GM12891 (cell line): ENCODE results near the gene MSI1. TPM values are rescaled to one million over a fixed set of nuclear protein-coding genes. Genes with fewer than 3 reads are reported as not detected.

Experiments
- DNase-seq: peaks from one replicate; pipeline ENCODE4 v3.0.0; 2011; ENCODE audit warnings: low spot score; ENCODE audit not compliant: insufficient read length
- FAIRE-seq: peaks from 2 replicates; lab custom pipeline; 2011; peaks lifted over from hg19 to GRCh38; lab: Jason Lieb, UNC
- PAX5 ChIP-seq: IDR thresholded peaks from 2 replicates; pipeline ENCODE4 v1.6.1; 2011; ENCODE audit warnings: low read length, moderate library complexity, mild to moderate bottlenecking; ENCODE audit not compliant: insufficient read depth, severe bottlenecking
- POLR2A ChIP-seq: IDR thresholded peaks from 2 replicates; pipeline ENCODE4 v1.6.1; 2011; ENCODE audit warnings: low read depth, low read length, control low read depth
- POLR2AphosphoS5 ChIP-seq: IDR thresholded peaks from 2 replicates; pipeline ENCODE4 v1.6.1; 2011; ENCODE audit warnings: low read depth, low read length, control low read depth
- POU2F2 ChIP-seq: IDR thresholded peaks from 2 replicates; pipeline ENCODE4 v1.6.1; 2011; ENCODE audit warnings: low read depth, mild to moderate bottlenecking, control low read depth, low read length, moderate library complexity
- SPI1 ChIP-seq: IDR thresholded peaks from 2 replicates; pipeline ENCODE4 v1.6.1; 2011; ENCODE audit warnings: low read depth, low read length, control low read depth
- TAF1 ChIP-seq: IDR thresholded peaks from 2 replicates; pipeline ENCODE4 v1.6.1; 2011; ENCODE audit warnings: low read depth, low read length, control low read depth
- polyA plus RNA-seq: library from polyadenylated mRNA; unstranded; fragments of >200 nt; gene quantifications from one replicate; pipeline ENCODE4 v1.2.1, GENCODE V29; 2012; ENCODE audit warnings: low read depth, missing spikeins, inconsistent platforms; ENCODE audit not compliant: missing spikeins

MSI1 gene
- not detected for polyA plus RNA-seq

DNA sequence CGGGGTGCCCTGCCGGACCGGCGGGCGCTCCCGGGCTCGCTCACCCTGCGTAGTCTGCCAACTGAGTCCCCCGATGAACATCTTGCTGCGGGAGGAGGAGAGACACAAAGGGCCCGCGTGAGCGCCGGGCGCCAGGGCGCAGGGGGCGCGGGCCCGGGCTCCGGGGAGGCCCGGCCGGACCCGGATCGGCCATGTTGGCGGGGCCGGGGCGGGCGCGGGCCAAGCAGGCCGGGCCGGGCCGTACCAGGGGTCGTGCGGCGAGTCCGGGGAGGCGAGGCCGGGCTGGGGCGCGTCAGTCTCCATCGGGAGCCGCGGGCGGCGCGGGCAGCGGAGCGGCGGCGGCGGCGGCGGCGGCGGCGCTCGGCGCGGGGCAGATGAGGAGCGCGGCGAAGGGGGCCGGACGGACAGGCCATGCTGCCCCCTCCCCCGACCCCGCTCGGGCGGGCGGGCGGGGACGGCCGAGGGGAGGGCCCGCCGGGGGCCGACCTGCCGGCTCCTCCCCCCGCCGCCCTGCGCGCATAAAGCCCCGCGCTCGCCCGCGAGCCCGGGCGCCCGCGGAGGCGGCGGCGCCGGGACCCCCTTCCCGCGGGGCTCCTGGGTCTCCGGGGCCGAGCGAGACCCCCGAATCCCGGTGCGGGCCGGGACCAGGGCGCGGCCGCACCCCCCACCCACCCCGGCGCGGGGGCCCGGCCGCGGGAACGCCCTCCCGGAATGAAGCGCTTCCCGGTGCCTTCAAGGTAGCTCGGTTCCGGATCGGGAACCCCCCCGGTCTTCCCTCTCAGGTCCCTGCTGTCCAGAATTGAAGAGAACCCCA, at the start of gene MSI1:
MSI1 (minus strand) TSS at position 376 of the 814 bp plus-strand sequence; CDS start at position 303, 73 bp downstream.
- DNase-seq: no peak
- TF ChIP-seq PAX5 (no peak), POLR2A (no peak), POU2F2 (no peak), SPI1 (no peak), POLR2AphosphoS5 (no peak), TAF1 (no peak)

DNA sequence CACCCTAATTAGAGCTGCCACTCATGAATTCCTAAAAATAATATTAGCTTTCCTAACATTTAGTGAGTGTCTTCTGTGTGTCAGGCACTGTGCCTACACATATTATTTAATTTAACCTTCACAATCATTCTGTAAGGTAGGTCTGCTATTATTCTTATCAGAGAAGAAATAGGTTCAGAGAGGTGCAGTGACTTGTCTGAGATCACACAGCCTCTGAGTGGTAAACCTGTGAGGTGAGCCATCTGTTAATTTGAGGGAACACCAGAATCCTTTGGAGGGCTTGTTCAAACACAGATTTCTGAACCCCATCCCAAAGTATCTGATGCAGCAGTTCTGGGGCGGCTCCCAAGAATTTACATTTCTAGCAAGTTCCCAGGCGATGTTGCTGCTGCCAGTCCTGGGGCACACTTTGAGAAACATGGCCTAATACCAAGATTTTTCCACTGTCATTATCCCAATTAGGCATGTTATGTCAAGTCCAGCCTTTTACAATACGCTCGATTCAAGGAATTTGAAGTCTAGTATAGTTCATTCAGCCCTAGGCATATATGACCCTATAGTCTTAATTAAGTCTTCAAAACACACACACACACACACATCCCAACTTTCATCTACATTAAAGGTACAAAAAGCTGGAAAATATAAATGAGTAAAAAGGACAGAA, 49.1 kb upstream of the MSI1 start:
- DNase-seq: no peak
- TF ChIP-seq TAF1 (no peak), PAX5 (no peak), SPI1 (no peak), POLR2A (no peak), POU2F2 (no peak), POLR2AphosphoS5 (no peak)
- FAIRE-seq: no peak

More for the DNA sequence above, at the start of gene MSI1:
- no peak for FAIRE-seq

DNA sequence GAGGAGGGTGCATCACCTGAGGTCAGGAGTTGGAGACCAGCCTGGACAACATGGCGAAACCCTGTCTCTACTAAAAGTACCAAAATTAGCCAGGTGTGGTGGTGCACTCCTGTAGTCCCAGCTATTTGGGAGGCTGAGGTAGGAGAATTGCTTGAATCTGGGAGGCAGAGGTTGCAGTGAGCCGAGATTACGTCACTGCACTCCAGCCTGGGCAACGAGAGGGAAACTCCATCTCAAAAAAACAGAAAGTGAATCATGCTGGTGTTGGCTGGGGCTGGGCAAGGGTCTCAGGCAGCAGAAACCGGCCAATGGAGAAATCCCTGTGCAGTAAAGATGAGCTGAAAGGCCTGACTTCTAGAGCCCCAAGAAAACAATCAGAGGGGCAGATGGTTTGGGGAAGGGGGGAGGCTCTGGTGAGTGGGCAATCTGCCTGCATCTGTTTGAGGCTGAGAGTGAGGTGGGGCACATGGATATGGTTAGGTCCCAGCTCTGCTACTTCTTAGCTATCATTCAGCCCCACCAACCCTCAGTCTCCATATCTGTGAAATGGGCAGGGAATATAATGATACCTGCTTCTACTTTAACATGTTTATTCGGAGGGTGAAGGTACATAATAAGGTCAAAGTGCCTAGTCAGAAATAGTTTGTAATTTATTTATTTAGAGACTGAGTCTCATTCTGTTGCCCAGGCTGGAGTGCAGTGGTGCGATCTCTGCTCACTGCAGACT, 47.7 kb upstream of the MSI1 start:
- no peak for DNase-seq
- TF ChIP-seq POLR2A (no peak), SPI1 (no peak), PAX5 (no peak), POLR2AphosphoS5 (no peak), TAF1 (no peak), POU2F2 (no peak)
- no peak for FAIRE-seq

DNA sequence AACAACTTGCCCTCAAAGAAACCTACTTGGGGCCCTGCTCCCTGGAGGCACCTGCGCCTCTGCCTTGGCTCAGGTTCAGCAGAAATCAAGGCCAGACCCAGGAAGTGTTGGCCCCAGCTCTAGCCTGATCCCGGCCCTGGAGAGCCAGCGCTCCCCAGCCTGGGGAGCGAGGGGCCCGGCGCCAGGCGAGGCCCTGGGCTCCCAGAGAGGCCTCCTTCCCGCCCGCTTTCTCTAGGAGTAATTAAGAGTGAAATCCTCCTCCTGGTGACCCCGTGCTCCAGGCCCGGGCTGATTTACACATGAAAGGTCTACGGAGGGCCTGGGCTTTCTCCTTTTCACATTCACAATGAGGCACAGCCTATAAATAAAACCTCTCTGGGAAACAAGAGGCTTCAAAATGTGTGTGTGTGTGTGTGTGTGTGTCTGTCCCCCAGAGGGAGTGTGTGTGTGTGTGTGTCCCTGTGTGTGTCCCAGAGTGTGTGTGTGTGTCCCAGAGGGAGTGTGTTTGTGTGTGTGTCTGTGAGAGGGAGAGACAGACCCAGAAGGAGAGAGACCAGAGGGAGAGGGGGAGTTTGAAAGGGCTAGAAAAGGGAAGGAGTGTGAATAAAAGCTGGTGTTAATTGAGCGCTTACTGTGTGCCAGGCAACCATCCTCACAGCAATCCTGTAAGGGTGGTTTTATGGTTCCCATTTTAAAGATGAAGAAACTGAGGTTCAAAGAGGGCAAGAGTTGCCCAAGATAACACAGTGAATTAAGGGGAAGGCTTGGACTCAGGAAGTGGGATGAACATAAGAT, 45.1 kb upstream of the MSI1 start:
- no peak for DNase-seq
- TF ChIP-seq TAF1: no peak
- FAIRE-seq: no peak

DNA sequence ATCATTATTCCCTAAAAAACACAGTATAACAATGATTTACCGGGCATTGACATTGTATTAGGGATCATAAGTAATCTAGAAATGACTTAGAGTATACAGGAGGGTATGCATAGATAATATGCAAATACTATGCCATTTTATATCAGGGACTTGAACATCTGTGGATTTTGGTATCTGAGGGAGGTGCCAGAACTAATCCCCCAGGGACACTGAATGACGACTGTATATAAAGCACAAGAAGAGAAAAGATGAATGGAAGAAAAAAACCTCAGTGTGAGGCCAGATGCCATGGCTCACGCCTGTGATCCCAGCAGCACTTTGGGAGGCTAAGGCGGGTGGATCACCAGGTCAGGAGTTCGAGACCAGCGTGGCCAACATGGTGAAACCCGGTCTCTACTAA, 43.5 kb upstream of the MSI1 start:
- TF ChIP-seq TAF1 (no peak), PAX5 (no peak), POLR2A (no peak), POU2F2 (no peak), SPI1 (no peak), POLR2AphosphoS5 (no peak)
- no peak for DNase-seq

DNA sequence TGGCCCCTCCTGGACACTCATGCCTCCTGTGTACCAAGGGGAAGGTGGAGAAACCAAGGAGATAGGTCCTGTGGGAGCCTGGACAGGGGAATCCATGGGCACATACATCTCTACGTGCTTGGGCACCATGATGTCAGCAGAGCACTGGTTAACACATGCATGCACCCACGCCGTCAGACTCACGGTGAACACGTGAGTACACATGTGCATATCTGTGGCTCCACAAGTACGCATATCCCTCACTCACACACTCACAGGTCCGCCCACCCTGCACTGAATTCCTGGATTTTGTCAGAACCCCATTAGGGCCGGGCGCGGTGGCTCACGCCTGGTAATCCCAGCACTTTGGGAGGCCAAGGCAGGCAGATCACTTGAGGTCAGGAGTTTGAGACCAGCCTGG, 39.8 kb upstream of the MSI1 start:
- DNase-seq: no peak
- no peak for FAIRE-seq
- TF ChIP-seq POLR2AphosphoS5: no peak
- TF ChIP-seq POU2F2: no peak
- no peak for TF ChIP-seq TAF1
- TF ChIP-seq SPI1: no peak
- TF ChIP-seq POLR2A: no peak
- no peak for TF ChIP-seq PAX5

More for the DNA sequence above, 43.5 kb upstream of the MSI1 start:
- FAIRE-seq: no peak

DNA sequence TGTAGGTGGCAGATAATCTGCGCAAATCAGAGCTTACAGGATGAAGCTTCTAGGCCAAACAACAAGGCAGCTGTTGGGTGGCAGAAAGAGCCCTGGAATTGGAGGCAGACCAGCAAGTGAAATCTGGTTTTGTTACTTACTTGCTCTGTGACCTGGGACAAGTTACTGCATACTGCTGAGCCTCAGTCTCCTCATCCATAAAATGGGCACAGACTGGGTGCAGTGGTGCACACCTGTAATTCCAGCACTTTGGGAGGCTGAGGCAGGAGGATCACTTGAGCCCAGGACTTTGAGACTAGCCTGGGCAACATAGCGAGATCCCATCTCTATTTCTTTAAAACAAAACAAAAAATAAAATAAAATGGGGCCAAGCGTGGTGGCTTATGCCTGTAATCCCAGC, 37.6 kb upstream of the MSI1 start:
- FAIRE-seq (no peak), DNase-seq (no peak)
- TF ChIP-seq POLR2A (no peak), POU2F2 (no peak), TAF1 (no peak), SPI1 (no peak), POLR2AphosphoS5 (no peak), PAX5 (no peak)

DNA sequence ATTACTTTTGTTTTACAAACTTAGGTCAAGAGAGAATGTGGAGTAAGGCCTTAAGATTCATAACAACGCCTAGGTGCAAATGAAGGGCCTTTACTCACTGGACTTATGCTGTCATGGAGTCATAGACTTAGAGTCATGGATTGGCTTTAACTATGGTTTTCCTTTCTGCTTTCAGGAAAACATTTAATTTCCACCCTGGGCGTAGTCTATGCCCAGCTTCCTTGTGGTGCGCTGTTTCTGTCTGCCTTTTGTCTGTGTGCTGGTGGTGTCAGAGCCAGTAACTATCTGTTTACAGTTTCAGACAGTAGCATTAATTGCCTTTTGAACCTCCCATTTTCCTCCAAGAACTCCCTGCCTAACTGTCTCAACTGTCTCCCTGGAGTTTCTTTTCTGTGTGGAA, 37.1 kb upstream of the MSI1 start:
- DNase-seq (no peak), FAIRE-seq (no peak)
- TF ChIP-seq POLR2AphosphoS5 (no peak), PAX5 (no peak), TAF1 (no peak)
